HG03442 (cell line): ENCODE results near the gene SREBF1.

Experiments used
- ATAC-seq: cut with Tn5 transposase; IDR thresholded peaks from one replicate; pipeline ENCODE4 v1.9.1; 2021; ENCODE audit warnings: mild to moderate bottlenecking, moderate library complexity; ENCODE audit not compliant: unreplicated experiment

SREBF1 gene

DNA sequence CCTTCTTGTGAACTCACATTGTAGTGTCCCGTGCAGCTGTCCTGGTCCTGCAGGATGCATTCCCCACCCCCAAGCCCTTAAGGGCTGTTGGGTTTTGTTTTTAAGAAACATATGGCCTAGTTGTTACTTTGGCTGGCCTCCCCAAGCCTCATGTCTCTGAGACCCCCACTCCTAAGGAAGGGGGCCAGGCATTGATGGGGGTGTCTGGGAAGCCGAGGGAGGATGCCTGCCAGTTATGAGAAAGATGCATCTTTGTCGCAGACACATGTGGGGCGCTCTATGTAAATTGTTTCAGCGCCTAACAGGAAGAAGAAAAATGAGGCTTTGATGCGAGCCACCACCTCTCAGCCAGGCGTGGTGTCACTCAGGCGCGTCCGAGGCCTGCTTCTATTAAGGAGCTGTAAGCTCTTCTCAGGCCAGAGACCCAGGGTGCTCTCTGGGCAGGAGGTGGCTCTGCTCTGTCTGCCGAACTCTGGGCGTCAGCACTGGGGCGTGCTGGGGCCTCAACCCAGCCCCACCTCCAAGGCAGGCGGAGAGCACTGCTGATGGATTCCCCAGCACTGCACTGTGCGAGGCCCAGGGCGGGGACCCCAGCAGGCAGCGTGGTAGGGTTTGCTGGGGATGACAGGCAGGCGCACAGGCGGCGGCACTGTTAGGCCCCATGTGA is 70.6 kb downstream of the SREBF1 start:
- no peak for ATAC-seq

DNA sequence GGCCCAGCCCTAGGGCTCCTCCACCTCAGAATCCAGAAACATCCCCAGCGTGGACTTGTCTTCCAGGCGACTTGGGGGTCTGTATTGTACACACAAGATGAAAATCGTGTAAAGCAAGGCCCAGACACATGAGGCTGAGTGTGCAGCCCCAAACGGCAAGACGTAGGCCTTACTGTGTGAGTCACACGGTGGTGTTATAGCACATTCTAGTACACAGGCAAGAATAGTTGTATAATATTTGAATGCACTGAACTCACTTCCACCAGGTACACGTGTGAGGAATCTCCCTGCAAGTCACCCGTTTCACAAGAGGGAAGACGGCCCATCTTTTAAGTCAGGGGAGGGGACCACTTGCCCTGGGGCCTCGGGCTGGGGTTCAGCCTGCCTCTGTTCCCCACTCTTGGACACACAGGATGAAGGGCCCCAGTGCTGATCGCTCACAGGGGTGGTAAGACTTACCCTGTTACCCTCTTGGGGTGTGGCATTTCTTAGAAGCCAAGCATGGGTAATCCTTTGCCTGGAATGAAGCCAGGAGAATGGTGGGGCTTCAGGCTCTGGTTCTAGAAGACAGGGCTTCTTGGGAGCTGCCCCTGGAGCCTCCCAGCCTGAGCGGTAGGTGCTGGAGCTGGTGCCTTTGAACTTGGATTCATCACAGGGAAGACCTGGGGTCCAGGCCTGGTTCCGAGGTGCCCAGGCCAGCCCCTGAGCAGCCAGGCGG is 71.3 kb downstream of the SREBF1 start:
- no peak for ATAC-seq

DNA sequence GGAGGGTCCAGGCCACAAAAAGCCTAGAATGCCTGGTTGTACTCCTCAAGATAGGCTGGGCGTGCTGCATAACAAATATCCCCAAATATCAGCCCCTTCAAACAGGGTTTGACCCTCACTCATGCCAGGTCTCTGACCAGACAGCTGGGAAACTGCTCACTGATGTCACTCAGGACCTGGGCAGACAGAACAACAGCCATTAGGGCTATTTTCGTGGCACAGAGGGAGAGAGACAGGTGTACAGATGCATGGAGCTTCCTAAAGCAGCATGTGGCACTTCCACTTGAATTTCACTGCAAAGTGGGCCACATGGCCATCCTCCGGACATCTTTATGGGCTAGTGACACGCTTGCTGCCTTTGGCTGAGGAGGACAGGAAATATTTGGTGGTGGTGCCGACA is 73.1 kb downstream of the SREBF1 start:
- ATAC-seq = no peak

DNA sequence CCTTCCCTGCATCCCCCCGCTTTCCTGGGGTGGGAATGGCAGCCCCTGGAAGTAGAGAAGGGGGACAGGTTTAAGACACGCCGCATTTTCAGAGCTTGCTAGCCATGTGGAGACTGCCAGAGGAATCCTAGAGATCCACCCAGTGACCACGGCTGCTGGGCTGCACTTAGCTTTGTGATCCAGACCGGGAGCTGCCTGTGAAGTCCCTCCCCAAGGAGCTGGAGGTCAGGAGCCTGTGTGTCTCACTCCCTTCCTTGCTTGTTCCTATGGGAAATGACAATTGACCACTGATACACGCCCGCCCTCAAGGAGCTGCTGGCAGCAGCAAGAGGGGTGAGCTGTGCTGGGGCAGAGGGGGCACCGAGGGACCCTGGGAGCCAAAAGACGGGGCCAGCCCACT is 73.7 kb downstream of the SREBF1 start:
- no peak for ATAC-seq

DNA sequence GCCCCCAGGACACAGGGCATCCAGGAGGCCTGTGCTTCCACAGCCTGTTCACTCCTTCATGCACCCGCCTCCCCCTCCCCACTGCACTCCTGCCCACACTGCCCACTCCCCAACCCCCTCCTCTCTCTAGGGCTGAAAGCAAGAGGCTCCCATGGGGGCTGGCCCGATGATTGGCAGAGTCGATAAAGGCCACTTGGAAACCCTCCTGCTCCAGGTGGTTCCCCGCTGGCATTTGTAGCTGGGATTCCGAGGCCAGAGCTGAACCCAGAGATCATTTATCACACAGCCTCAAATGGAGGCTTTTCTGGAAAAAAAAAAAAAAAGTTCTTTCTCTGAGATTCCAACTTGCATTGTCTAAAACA is 74.1 kb downstream of the SREBF1 start:
- no peak for ATAC-seq
